ENCODE data around the gene SMCO2.
A peak's percentile ranks its signal among the peaks of the same experiment; 100 is the strongest.
"Not testable (repeated sequence)": the region's sequence is repeated elsewhere in the genome, so short reads cannot be mapped to it uniquely, and the experiment has no call there.

Gene SMCO2

GRCh38 chr12:27531896-27532295 is 85.4 kb downstream of the SMCO2 start:
- Histone ChIP-seq H3K9me3 (ENCODE audit: control insufficient read depth in 5 of 5, low read length in 5 of 5) (no peaks in the 10 kb centered on the region), H3K4me1 (ENCODE audit: control insufficient read depth in 5 of 5, insufficient read depth in 5 of 5, low read length in 5 of 5) (peaks cover 0 to 26% (median 10%) of the 10 kb centered on the region in 5 donors), H3K4me3 (ENCODE audit: low read depth in 1 of 5, low read length in 5 of 5) (no peak overlapping the region), H3K27ac (ENCODE audit: low read depth, low read length) (no peak overlapping the region), H3K9ac (ENCODE audit: low read length in 5 of 5) (no peak overlapping the region), H3K27me3 (ENCODE audit: control insufficient read depth in 5 of 5, insufficient read depth in 4 of 5, low read length in 5 of 5) (no peaks in the 10 kb centered on the region), H3K36me3 (ENCODE audit: control insufficient read depth in 5 of 5, insufficient read depth in 5 of 5, low read length in 5 of 5) (peaks cover 0 to 4% (median 0%) of the 10 kb centered on the region in 5 donors)

DNA sequence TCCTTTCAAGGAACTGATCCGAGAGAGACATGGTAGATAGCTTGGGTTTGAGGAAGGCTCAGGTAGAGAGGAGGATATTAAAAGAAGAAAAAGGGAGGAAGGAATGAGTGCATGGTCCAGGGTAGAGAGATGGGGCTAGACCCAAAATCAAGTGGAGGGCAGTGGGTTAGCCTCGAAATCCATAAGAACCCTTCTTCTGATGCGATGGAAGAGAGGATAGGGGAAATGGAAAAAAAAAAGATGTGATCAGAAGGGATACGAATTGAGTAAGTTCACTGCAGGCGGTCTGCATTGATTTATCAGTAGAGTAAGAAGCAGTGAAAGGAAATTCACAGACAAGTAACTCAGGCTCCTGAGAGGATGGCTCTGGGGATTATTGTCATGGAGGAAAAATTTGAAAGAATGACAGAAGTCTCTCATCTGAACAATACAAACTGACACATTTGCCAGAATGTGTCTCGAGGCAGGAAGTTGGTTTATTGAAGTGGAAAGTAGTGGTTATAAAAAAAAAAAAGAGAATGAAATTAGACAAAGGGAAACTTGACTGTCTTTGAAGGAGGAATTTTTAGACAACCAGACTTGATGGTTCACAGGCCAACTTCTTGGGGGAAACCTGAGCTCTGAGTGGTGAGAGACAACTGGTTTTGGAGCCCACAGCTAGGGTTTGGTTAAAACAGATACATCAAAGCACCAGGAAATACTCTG is 87.7 kb downstream of the SMCO2 start:
- Histone ChIP-seq H3K27ac (ENCODE audit: low read depth, low read length) (no peak overlapping the region), H3K27me3 (ENCODE audit: control insufficient read depth in 5 of 5, insufficient read depth in 4 of 5, low read length in 5 of 5) (no peaks in the 10 kb centered on the region), H3K4me3 (ENCODE audit: low read depth in 1 of 5, low read length in 5 of 5) (no peak overlapping the region), H3K9ac (ENCODE audit: low read length in 5 of 5) (no peak overlapping the region), H3K4me1 (ENCODE audit: control insufficient read depth in 5 of 5, insufficient read depth in 5 of 5, low read length in 5 of 5) (peaks cover 0 to 43% (median 27%) of the 10 kb centered on the region in 5 donors), H3K9me3 (ENCODE audit: control insufficient read depth in 5 of 5, low read length in 5 of 5) (no peaks in the 10 kb centered on the region), H3K36me3 (ENCODE audit: control insufficient read depth in 5 of 5, insufficient read depth in 5 of 5, low read length in 5 of 5) (peaks cover 0 to 4% (median 0%) of the 10 kb centered on the region in 5 donors)

DNA sequence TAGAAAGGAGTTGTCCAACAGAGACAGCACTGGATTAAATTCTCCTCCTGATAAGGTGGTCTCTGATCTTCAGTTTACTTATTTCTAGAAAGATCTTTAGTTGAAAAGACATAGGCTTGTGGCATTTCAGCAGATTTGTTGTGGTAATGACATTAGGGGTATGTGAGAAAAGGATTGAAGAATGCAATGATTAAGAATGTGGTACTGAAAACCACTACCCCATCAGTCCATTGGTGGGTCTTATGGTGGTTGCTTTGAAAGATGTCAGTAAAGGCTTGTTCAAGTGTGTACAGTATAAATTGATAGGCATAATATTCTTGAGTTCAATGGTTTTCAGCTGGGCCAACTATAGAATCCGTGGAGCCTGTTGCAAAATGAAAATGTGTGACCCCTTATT is 88.2 kb downstream of the SMCO2 start:
- H3K4me1 ChIP-seq (ENCODE audit: control insufficient read depth in 5 of 5, insufficient read depth in 5 of 5, low read length in 5 of 5), result peaks cover 0 to 48% (median 27%) of the 10 kb centered on the region in 5 donors
- H3K36me3 ChIP-seq (ENCODE audit: control insufficient read depth in 5 of 5, insufficient read depth in 5 of 5, low read length in 5 of 5), result peaks cover 0 to 4% (median 0%) of the 10 kb centered on the region in 5 donors
- no peak overlapping the region for H3K27ac ChIP-seq (ENCODE audit: low read depth, low read length)
- no peak overlapping the region for H3K4me3 ChIP-seq (ENCODE audit: low read depth in 1 of 5, low read length in 5 of 5)
- no peak overlapping the region for H3K9ac ChIP-seq (ENCODE audit: low read length in 5 of 5)
- H3K9me3 ChIP-seq (ENCODE audit: control insufficient read depth in 5 of 5, low read length in 5 of 5), result no peaks in the 10 kb centered on the region
- H3K27me3 ChIP-seq (ENCODE audit: control insufficient read depth in 5 of 5, insufficient read depth in 4 of 5, low read length in 5 of 5), result no peaks in the 10 kb centered on the region

GRCh38 chr12:27535318-27535717 is 88.8 kb downstream of the SMCO2 start:
- no peak overlapping the region for H3K4me3 ChIP-seq (ENCODE audit: low read depth in 1 of 5, low read length in 5 of 5)
- peaks cover 0 to 4% (median 0%) of the 10 kb centered on the region in 5 donors for H3K36me3 ChIP-seq (ENCODE audit: control insufficient read depth in 5 of 5, insufficient read depth in 5 of 5, low read length in 5 of 5)
- no peak overlapping the region for H3K27ac ChIP-seq (ENCODE audit: low read depth, low read length)
- H3K9ac ChIP-seq (ENCODE audit: low read length in 5 of 5), result no peak overlapping the region
- no peaks in the 10 kb centered on the region for H3K9me3 ChIP-seq (ENCODE audit: control insufficient read depth in 5 of 5, low read length in 5 of 5)
- H3K27me3 ChIP-seq (ENCODE audit: control insufficient read depth in 5 of 5, insufficient read depth in 4 of 5, low read length in 5 of 5), result no peaks in the 10 kb centered on the region
- H3K4me1 ChIP-seq (ENCODE audit: control insufficient read depth in 5 of 5, insufficient read depth in 5 of 5, low read length in 5 of 5), result peaks cover 0 to 45% (median 24%) of the 10 kb centered on the region in 5 donors

DNA sequence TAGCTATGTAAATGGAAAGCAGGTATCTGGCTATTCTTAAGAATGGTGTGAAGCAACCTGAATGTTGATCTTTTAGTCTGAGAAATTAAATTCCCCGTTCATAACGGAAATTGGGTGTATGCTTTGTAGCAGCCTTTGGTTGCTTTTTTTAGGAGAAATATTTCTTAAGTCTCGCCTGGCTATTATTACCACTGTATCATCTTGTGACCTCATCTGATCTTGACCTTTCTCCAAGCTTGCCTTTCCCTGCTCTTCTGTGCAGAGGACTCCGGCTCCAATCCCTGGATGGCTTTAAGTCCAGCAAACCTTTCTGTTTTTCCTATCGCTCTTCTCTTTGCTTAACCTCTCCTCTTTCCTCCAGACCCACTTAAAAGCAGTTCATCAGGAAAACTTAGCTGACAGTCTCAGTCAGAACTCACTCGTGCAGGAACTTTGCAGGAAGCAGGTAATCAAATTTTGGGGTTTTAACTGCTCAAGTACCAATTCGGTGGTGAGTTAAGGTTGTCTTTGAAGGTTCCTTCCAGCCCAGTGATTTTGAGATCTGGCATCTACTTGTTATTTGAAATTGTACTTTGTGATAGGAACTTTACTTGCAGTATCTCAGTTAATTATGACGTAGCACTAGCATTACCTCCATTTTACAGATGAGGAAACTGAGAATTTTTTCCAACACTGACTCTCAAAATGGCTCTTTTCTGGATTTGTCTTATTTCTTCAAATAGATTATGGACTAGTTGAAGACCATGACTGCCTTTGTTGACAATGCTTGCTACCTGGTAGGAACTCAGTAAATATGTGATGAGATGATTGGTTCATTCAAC is 91.5 kb downstream of the SMCO2 start:
- Histone ChIP-seq H3K27ac (ENCODE audit: low read depth, low read length) (peak overlapping the region; percentile 39), H3K4me3 (ENCODE audit: low read depth in 1 of 5, low read length in 5 of 5) (no peak overlapping the region), H3K36me3 (ENCODE audit: control insufficient read depth in 5 of 5, insufficient read depth in 5 of 5, low read length in 5 of 5) (peaks cover 0 to 4% (median 0%) of the 10 kb centered on the region in 5 donors), H3K9me3 (ENCODE audit: control insufficient read depth in 5 of 5, low read length in 5 of 5) (no peaks in the 10 kb centered on the region), H3K9ac (ENCODE audit: low read length in 5 of 5) (no peak overlapping the region), H3K27me3 (ENCODE audit: control insufficient read depth in 5 of 5, insufficient read depth in 4 of 5, low read length in 5 of 5) (no peaks in the 10 kb centered on the region), H3K4me1 (ENCODE audit: control insufficient read depth in 5 of 5, insufficient read depth in 5 of 5, low read length in 5 of 5) (peaks cover 0 to 39% (median 15%) of the 10 kb centered on the region in 5 donors)

DNA sequence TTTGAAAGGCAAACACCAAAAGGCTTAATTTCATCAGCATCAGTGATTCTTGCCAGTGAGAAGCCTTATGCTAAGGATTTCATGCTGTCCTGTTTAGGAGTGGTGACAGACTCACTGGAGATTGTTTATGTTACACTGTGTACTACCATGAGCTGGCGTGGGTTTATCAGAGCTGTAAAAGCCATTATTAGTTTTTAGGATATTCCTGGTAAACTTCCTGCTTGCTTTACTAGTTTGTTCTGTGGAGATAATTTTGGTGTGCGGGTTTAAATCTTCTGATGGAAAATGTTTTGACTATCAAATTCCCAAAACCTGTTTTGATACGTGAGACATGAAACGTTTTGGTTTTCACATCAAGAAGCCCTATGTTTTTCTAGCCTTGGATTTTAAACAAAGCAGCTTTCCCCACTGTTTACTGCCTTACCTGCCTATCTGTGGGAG is 92.7 kb downstream of the SMCO2 start:
- Histone ChIP-seq H3K4me3 (ENCODE audit: low read depth in 1 of 5, low read length in 5 of 5) (no peak overlapping the region), H3K27me3 (ENCODE audit: control insufficient read depth in 5 of 5, insufficient read depth in 4 of 5, low read length in 5 of 5) (no peaks in the 10 kb centered on the region), H3K9ac (ENCODE audit: low read length in 5 of 5) (peak overlapping the region in 1 of 5 donors; percentile 16), H3K4me1 (ENCODE audit: control insufficient read depth in 5 of 5, insufficient read depth in 5 of 5, low read length in 5 of 5) (peaks cover 0 to 36% (median 15%) of the 10 kb centered on the region in 5 donors), H3K9me3 (ENCODE audit: control insufficient read depth in 5 of 5, low read length in 5 of 5) (no peaks in the 10 kb centered on the region), H3K27ac (ENCODE audit: low read depth, low read length) (no peak overlapping the region), H3K36me3 (ENCODE audit: control insufficient read depth in 5 of 5, insufficient read depth in 5 of 5, low read length in 5 of 5) (peaks cover 0 to 4% (median 0%) of the 10 kb centered on the region in 5 donors)

DNA sequence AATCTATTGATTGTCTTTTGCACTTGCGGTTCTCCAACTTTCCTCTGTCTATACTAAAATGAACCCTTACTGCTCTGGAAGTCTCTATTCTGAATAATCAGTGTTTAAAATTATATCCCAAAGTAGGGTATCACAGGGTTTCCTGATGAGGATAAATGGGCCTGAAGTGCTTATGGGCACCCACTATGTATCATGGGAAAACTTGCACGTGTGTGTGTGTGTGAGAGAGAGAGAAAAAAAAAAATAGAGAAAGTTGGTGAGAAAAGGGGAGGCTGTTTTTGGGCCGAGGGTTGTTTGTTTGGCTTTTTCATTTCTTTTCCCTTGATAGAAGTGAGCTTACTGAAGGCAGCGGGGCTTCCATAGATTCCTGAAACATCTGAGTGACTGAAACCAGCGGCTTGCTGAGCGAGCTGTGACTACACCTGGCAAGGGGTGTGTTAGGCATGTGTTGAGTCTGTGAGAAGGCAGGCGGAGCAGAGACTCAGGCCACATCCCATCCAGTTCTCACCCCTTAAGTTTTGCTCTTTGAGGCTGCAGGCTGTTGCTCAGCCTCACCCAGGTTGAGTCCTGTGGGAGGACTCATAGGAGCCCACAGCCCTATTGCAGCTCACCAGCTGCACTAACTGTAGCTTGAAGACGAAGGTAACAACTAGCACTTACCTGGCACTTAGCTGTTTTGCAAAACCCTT is 94.6 kb downstream of the SMCO2 start:
- H3K36me3 ChIP-seq (ENCODE audit: control insufficient read depth in 5 of 5, insufficient read depth in 5 of 5, low read length in 5 of 5), result no peaks in the 10 kb centered on the region
- peaks cover 2 to 33% (median 20%) of the 10 kb centered on the region in 5 donors for H3K4me1 ChIP-seq (ENCODE audit: control insufficient read depth in 5 of 5, insufficient read depth in 5 of 5, low read length in 5 of 5)
- no peaks in the 10 kb centered on the region for H3K9me3 ChIP-seq (ENCODE audit: control insufficient read depth in 5 of 5, low read length in 5 of 5)
- no peak overlapping the region for H3K9ac ChIP-seq (ENCODE audit: low read length in 5 of 5)
- H3K27me3 ChIP-seq (ENCODE audit: control insufficient read depth in 5 of 5, insufficient read depth in 4 of 5, low read length in 5 of 5), result no peaks in the 10 kb centered on the region
- no peak overlapping the region for H3K4me3 ChIP-seq (ENCODE audit: low read depth in 1 of 5, low read length in 5 of 5)
- no peak overlapping the region for H3K27ac ChIP-seq (ENCODE audit: low read depth, low read length)

DNA sequence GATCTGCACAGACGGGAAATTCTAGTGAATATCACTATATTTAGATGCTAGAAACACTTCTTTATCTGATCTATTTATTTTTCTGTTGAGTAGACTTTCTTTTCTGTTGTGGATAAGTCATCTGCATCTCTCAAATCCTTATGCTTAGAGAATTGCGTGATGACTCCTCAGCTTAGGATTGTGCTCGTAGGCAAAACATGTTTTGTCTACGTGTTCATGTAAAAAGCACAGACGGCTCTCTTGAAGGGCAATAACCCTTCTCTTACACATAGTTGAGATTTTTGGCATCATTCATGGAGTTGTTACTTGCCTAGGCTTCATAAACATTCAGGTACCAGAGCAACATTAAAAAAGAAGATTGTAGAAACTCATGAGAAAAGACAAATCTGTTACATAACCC is 96.1 kb downstream of the SMCO2 start:
- no peak overlapping the region for H3K27ac ChIP-seq (ENCODE audit: low read depth, low read length)
- H3K4me1 ChIP-seq (ENCODE audit: control insufficient read depth in 5 of 5, insufficient read depth in 5 of 5, low read length in 5 of 5), result peaks cover 2 to 27% (median 17%) of the 10 kb centered on the region in 5 donors
- no peaks in the 10 kb centered on the region for H3K36me3 ChIP-seq (ENCODE audit: control insufficient read depth in 5 of 5, insufficient read depth in 5 of 5, low read length in 5 of 5)
- H3K9me3 ChIP-seq (ENCODE audit: control insufficient read depth in 5 of 5, low read length in 5 of 5), result no peaks in the 10 kb centered on the region
- H3K9ac ChIP-seq (ENCODE audit: low read length in 5 of 5), result no peak overlapping the region
- no peak overlapping the region for H3K4me3 ChIP-seq (ENCODE audit: low read depth in 1 of 5, low read length in 5 of 5)
- no peaks in the 10 kb centered on the region for H3K27me3 ChIP-seq (ENCODE audit: control insufficient read depth in 5 of 5, insufficient read depth in 4 of 5, low read length in 5 of 5)

GRCh38 chr12:27544858-27545257 is 98.3 kb downstream of the SMCO2 start:
- H3K4me3 ChIP-seq (ENCODE audit: low read depth in 1 of 5, low read length in 5 of 5); H3K27me3 ChIP-seq (ENCODE audit: control insufficient read depth in 5 of 5, insufficient read depth in 4 of 5, low read length in 5 of 5); H3K9me3 ChIP-seq (ENCODE audit: control insufficient read depth in 5 of 5, low read length in 5 of 5); H3K27ac ChIP-seq (ENCODE audit: low read depth, low read length); H3K36me3 ChIP-seq (ENCODE audit: control insufficient read depth in 5 of 5, insufficient read depth in 5 of 5, low read length in 5 of 5); H3K9ac ChIP-seq (ENCODE audit: low read length in 5 of 5): not testable (repeated sequence)
- H3K4me1 ChIP-seq (ENCODE audit: control insufficient read depth in 5 of 5, insufficient read depth in 5 of 5, low read length in 5 of 5), result peaks cover 11 to 25% (median 18%) of the 10 kb centered on the region in 5 donors

All from subcutaneous abdominal adipose tissue (tissue), 5 donors.